GM19452 (cell line): ENCODE data around the gene ACOT12.

ENCODE experiments used
- ATAC-seq: cut with Tn5 transposase; IDR thresholded peaks from one replicate; pipeline ENCODE4 v1.9.1; 2021; ENCODE audit not compliant: unreplicated experiment

ACOT12 gene

DNA sequence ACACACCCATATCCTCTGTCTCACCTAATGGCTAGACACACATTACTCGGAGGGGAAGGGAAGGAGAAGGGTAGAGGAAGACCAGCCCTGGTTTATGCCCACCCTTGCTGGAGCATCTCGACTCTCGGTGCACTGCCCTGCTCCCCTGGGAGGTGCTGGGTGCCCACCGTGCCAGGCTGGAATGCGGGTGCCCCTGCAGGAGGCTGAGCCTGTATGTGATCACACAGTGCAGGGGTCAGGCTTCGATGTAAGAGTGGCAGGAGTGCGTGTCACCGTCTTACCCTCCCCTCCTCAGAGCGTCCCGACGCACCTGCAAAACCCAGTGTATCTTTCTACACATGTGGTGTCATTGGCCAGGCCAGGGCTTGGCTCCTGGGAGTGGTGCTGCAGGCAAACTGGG, 7.3 kb upstream of the ACOT12 start:
- ATAC-seq, result no peak

GRCh38 chr5:81400375-81400774, 6.4 kb upstream of the ACOT12 start:
- no peak for ATAC-seq

GRCh38 chr5:81398741-81399140, 4.8 kb upstream of the ACOT12 start:
- no peak for ATAC-seq

GRCh38 chr5:81397176-81397575, 3.2 kb upstream of the ACOT12 start:
- ATAC-seq, result no peak

- ATAC-seq, result no peak
Measured at GRCh38 chr5:81395262-81395661, 1.3 kb upstream of the ACOT12 start.

GRCh38 chr5:81393430-81393782, 528 bp downstream of the ACOT12 start:
- no peak for ATAC-seq

GRCh38 chr5:81389025-81389424, 4.9 kb downstream of the ACOT12 start:
- ATAC-seq, result no peak

DNA sequence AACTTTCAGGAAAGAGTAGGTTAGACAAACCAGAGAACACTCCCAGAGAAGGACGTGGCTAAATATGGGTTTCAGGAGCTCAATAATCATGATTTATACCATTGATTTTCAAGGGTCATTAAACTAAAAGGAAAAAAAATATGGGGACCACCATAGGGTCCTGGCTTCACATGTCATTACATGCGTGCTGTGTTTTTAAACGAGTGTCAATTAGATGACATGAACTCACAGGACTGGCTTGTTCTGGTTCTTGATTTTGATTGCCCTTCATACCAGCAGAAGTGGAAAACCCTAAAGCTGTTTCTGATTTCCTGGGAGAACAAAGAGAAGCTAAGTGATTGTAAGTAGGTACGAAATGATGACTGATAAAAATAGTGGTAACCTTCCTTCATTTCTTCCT, 5.8 kb downstream of the ACOT12 start:
- no peak for ATAC-seq

DNA sequence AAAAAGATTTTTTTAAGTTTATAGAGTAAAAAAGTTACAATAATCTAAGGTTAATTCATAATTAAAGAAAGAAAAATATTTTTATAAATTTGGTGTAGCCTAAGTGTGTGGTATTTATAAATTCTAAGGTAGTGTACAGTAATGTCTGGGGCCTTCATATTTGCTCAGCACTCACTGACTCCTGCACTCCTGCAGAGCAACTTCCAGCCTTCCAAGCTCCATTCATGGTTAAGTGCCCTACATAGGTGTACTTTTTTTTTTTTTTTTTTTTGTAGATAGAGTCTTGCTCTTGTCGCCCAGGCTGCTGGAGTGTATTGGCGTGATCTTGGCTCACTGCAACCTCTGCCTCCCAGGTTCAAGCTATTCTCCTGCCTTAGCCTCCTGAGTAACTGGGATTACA, 10.1 kb downstream of the ACOT12 start:
- no peak for ATAC-seq

- ATAC-seq, result no peak
Measured at GRCh38 chr5:81371354-81371876, 22.5 kb downstream of the ACOT12 start.

- ATAC-seq, result no peak
Measured at GRCh38 chr5:81370912-81371311, 23.0 kb downstream of the ACOT12 start.

GRCh38 chr5:81365541-81365940, 28.4 kb downstream of the ACOT12 start:
- no peak for ATAC-seq

DNA sequence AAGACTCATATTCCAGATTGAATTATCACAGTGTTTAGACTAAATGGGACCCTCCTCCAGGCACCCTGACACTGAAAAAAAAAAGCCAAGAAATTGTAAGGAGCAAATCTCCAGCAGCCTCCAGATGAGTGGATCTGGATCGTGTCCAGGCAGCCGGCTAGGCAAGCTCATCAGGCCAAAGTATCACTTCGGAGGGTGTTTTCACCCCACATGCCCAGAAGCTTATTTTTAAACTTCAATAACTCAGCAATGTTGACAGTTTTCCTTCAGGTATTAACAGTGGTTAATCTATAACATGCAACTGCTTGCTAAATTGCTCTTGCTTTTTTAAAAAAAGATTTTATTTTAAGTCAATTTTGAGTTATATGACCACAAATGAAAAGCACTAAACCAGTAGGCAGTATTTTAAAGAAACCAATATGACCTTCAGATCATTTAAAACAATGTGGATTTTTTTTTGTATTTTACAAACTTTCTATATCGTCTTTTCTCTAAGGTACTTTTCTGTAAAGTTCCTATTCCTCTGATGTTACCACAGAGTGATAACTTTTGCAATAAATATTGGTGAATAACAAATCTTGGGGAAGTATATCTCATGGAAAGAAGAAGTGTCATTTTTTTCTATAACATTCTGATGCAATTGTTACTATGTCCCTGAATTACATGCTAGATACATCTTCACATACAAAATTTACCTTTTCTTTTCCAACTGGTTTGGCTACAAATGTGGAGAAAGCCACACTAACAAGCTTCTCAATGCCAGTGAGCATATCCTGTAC, 30.7 kb downstream of the ACOT12 start:
- ATAC-seq, result no peak

- no peak for ATAC-seq
Measured at GRCh38 chr5:81361600-81361999, 32.3 kb downstream of the ACOT12 start.

- no peak for ATAC-seq
Measured at GRCh38 chr5:81360640-81361039, 33.3 kb downstream of the ACOT12 start.

DNA sequence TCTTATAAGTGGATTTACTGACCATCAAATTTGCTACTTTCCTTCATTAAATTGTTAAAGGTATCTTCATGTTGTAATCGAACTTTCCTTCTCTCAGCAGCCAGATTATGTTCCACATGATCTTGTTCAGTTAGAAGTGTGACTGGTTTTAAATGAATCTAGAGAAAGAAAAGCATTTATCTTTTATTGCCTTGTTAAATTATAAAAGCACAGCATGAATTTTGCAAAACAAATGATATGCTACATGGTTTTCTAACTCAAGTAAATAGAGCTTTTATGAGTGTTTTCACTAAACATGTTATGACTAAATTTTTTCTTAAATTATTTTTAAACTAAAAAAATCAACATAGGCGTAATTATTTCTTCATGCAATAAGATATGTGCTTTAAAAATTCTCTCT, 34.1 kb downstream of the ACOT12 start:
- ATAC-seq, result no peak

- ATAC-seq, result no peak
Measured at GRCh38 chr5:81359108-81359507, 34.8 kb downstream of the ACOT12 start.

- ATAC-seq, result no peak
Measured at GRCh38 chr5:81355291-81356251, 38.4 kb downstream of the ACOT12 start.

GRCh38 chr5:81354093-81354492, 39.8 kb downstream of the ACOT12 start:
- no peak for ATAC-seq

DNA sequence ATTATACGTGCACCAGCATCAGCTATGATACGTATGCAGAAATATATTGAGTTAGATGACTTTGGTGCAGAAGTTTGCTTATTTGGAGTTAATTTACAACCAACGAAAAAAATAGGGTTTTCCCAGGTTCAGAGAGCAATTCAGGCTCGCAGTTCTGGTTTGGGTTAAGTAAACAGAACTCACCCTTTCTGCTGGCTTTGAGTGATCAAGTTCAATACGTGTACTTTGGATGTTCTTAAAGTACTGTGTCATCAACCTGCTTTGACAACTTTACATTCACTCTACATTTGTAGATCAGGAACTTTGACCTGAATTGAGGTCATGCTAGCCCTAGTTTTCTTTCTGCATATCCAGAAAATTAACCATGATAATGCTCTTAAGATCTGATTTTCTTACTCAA, 40.7 kb downstream of the ACOT12 start:
- no peak for ATAC-seq

GRCh38 chr5:81350507-81350906, 43.4 kb downstream of the ACOT12 start:
- ATAC-seq, result no peak

DNA sequence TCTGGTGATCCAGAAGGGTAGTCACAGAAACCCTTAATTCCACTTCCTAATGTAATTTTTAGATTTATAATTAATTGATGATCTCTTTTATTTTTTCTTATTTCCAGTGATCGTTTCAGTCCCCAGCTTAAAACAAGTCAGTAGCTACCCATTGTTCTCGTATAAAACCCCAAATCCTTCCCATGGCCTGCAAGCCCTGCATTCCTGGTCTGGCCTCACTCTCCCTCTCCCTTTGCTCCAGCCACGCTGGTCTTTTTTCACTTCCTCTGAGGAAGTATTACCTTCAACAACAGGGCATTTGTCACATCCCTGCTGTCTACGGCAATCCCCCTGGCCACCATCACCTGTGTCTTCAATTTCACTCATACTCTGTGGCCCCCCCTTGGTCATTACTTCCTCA, 44.8 kb downstream of the ACOT12 start:
- ATAC-seq, result no peak
